MCF 10A (cell line): Measurements from ENCODE around the gene IGDCC3. TPM values are rescaled to one million over a fixed set of nuclear protein-coding genes. Genes with fewer than 3 reads are reported as not detected.
A peak's percentile ranks its signal among the peaks of the same experiment; 100 is the strongest.

Experiments used
- BruUV-seq: library from RNA; stranded (reverse); fragments of 400-500 nt; replicated peaks from 2 replicates; lab custom pipeline; 2021; lab: Mats Ljungman, UMichigan
- CTCF ChIA-PET: fragments of 300-600 bp; sonication (Branson Sonifier 250); formaldehyde crosslinking; extraction: SDS; loops from one replicate; lab custom pipeline; 2021; ENCODE audit warnings: antibody characterized with exemption, inconsistent platforms; lab: Yijun Ruan, JAX
- POLR2A ChIA-PET: fragments of 300-600, 350-650 bp; sonication (Branson Sonifier 250); formaldehyde crosslinking; extraction: SDS; loops from one replicate; lab custom pipeline; 2020; ENCODE audit warnings: antibody characterized with exemption, inconsistent platforms; lab: Yijun Ruan, JAX
- DNase-seq: peaks from one replicate; pipeline ENCODE4 v3.0.0-alpha.2; 2018; ENCODE audit not compliant: unreplicated experiment
- H3K27ac Mint-ChIP-seq: one replicate; pipeline ENCODE4 v1.8.0; 2022; ENCODE audit warnings: mild to moderate bottlenecking, low read depth, mixed read lengths; ENCODE audit not compliant: unreplicated experiment
- H3K27me3 Mint-ChIP-seq: one replicate; pipeline ENCODE4 v1.8.0; 2022; ENCODE audit warnings: mixed read lengths; ENCODE audit not compliant: insufficient read depth, unreplicated experiment
- H3K36me3 Mint-ChIP-seq: one replicate; pipeline ENCODE4 v1.8.0; 2022; ENCODE audit warnings: mild to moderate bottlenecking, moderate library complexity, mixed read lengths; ENCODE audit not compliant: insufficient read depth, unreplicated experiment
- H3K4me1 Mint-ChIP-seq: one replicate; pipeline ENCODE4 v1.8.0; 2022; ENCODE audit warnings: mixed read lengths; ENCODE audit not compliant: insufficient read depth, unreplicated experiment
- H3K4me3 Mint-ChIP-seq: one replicate; pipeline ENCODE4 v1.8.0; 2022; ENCODE audit warnings: mild to moderate bottlenecking, moderate library complexity, mixed read lengths; ENCODE audit not compliant: unreplicated experiment
- H3K9me3 Mint-ChIP-seq: one replicate; pipeline ENCODE4 v1.8.0; 2022; ENCODE audit warnings: mixed read lengths; ENCODE audit not compliant: unreplicated experiment
- CTCF ChIP-seq: fragments of 200-600 bp; IDR thresholded peaks from one replicate; pipeline ENCODE4 v1.8.0; 2022; ENCODE audit warnings: antibody characterized with exemption, mild to moderate bottlenecking; ENCODE audit not compliant: unreplicated experiment
- intact Hi-C: fragments of 100-400 bp; cut with micrococcal nuclease; formaldehyde crosslinking; loops from 2 replicates; pipeline ENCODE4 v1.14.1; 2022
- total RNA-seq: library from RNA; stranded (reverse); gene quantifications from 2 replicates; pipeline ENCODE4 v1.2.3, GENCODE V29; 2022

The IGDCC3 gene
- total RNA-seq, 1 experiment from 2014 or later = not detected

- no peak for DNase-seq
- no peaks in the 10 kb centered on the region for H3K9me3 Mint-ChIP-seq
- intact Hi-C loops = no loop called here
- no peaks in the 10 kb centered on the region for H3K4me1 Mint-ChIP-seq
- TF ChIP-seq CTCF = no peak
- H3K27ac Mint-ChIP-seq = no peak overlapping the region
- H3K27me3 Mint-ChIP-seq = peaks cover 8% of the 10 kb centered on the region
- ChIA-PET CTCF (interaction anchor here (1.8 kb wide), 1 partner anchor 17 kb away, joined by 6 read pairs; no protein-coding TSS in a partner anchor), POLR2A (interaction anchor here (0.6 kb wide), 1 partner anchor 19 kb away, joined by 4 read pairs; no protein-coding TSS in a partner anchor)
- no peaks in the 10 kb centered on the region for H3K36me3 Mint-ChIP-seq
- BruUV-seq = no TSS peak
- H3K4me3 Mint-ChIP-seq = no peak overlapping the region
These were observed 9.2 kb downstream of the IGDCC3 start for GRCh38 chr15:65368302-65369211.

- POLR2A ChIA-PET = no interaction called here
- no peak for DNase-seq
- Mint-ChIP-seq H3K27ac (peak overlapping the region; percentile 13), H3K4me1 (no peaks in the 10 kb centered on the region), H3K27me3 (no peaks in the 10 kb centered on the region), H3K4me3 (no peak overlapping the region), H3K36me3 (no peaks in the 10 kb centered on the region), H3K9me3 (no peaks in the 10 kb centered on the region)
- intact Hi-C loops = no loop called here
- CTCF ChIA-PET = interaction anchor here (0.6 to 1.0 kb wide), 2 partner anchors 19 to 49 kb away, joined by 3 read pairs; no protein-coding TSS in a partner anchor
- no TSS peak for BruUV-seq
- TF ChIP-seq CTCF = no peak
These were observed 11.5 kb downstream of the IGDCC3 start for GRCh38 chr15:65366122-65366892.

- ChIA-PET CTCF (interaction anchor here (0.6 to 0.7 kb wide), 2 partner anchors 19 to 46 kb away, joined by 3 to 4 read pairs; no protein-coding TSS in a partner anchor), POLR2A (no interaction called here)
- no peak for DNase-seq
- BruUV-seq = no TSS peak
- Mint-ChIP-seq H3K4me3 (no peak overlapping the region), H3K27me3 (no peaks in the 10 kb centered on the region), H3K4me1 (no peaks in the 10 kb centered on the region), H3K27ac (no peak overlapping the region), H3K9me3 (no peaks in the 10 kb centered on the region), H3K36me3 (no peaks in the 10 kb centered on the region)
- no peak for TF ChIP-seq CTCF
- intact Hi-C loops = no loop called here
These were observed 12.6 kb downstream of the IGDCC3 start for GRCh38 chr15:65365229-65365628.

- Mint-ChIP-seq H3K4me1 (no peaks in the 10 kb centered on the region), H3K27ac (no peak overlapping the region), H3K36me3 (no peaks in the 10 kb centered on the region), H3K4me3 (no peak overlapping the region), H3K9me3 (no peaks in the 10 kb centered on the region), H3K27me3 (no peaks in the 10 kb centered on the region)
- CTCF ChIA-PET = interaction anchor here (0.6 to 0.8 kb wide), 2 partner anchors 22 to 131 kb away, joined by 4 read pairs; no protein-coding TSS in a partner anchor
- no peak for TF ChIP-seq CTCF
- no peak for DNase-seq
- intact Hi-C loops = no loop called here
- no TSS peak for BruUV-seq
- POLR2A ChIA-PET = no interaction called here
These were observed 14.0 kb downstream of the IGDCC3 start for GRCh38 chr15:65363766-65364165.
